ENCODE measurements around the gene SAMD11. TPM values are rescaled to one million over a fixed set of nuclear protein-coding genes. Genes with fewer than 3 reads are reported as not detected.

Gene SAMD11
- total RNA-seq, 2 donors from 2014 or later = 3.0 to 4.2 TPM

GRCh38 chr1:911875-912739 is 11.6 kb upstream of the SAMD11 start:
- H3K36me3 ChIP-seq = no peaks in the 10 kb centered on the region
- H3K4me3 ChIP-seq = no peak overlapping the region
- intact Hi-C loops (cut with DNase I) = no loop called here
- DNase-seq = no peak
- no peaks in the 10 kb centered on the region for H3K4me1 ChIP-seq
- no peaks in the 10 kb centered on the region for H3K9me3 ChIP-seq
- no peak for TF ChIP-seq CTCF (IDR thresholded peaks at IDR 0.05)
- H3K27ac ChIP-seq = no peak overlapping the region
- H3K27me3 ChIP-seq = peaks cover 38% of the 10 kb centered on the region
- no peak overlapping the region for H3K9ac ChIP-seq (ENCODE audit: low read depth in 2 of 2, low read length in 2 of 2)

- H3K27me3 ChIP-seq = peaks cover 45% of the 10 kb centered on the region
- DNase-seq = no peak
- no peaks in the 10 kb centered on the region for H3K9me3 ChIP-seq
- H3K27ac ChIP-seq = no peak overlapping the region
- TF ChIP-seq CTCF (IDR thresholded peaks at IDR 0.05) = peak; percentile 23
- H3K4me3 ChIP-seq = no peak overlapping the region
- H3K36me3 ChIP-seq = no peaks in the 10 kb centered on the region
- intact Hi-C loops (cut with DNase I) = no loop called here
- H3K9ac ChIP-seq (ENCODE audit: low read depth in 2 of 2, low read length in 2 of 2) = no peak overlapping the region
- no peaks in the 10 kb centered on the region for H3K4me1 ChIP-seq
These were observed 10.9 kb upstream of the SAMD11 start for GRCh38 chr1:912740-913301.

DNA sequence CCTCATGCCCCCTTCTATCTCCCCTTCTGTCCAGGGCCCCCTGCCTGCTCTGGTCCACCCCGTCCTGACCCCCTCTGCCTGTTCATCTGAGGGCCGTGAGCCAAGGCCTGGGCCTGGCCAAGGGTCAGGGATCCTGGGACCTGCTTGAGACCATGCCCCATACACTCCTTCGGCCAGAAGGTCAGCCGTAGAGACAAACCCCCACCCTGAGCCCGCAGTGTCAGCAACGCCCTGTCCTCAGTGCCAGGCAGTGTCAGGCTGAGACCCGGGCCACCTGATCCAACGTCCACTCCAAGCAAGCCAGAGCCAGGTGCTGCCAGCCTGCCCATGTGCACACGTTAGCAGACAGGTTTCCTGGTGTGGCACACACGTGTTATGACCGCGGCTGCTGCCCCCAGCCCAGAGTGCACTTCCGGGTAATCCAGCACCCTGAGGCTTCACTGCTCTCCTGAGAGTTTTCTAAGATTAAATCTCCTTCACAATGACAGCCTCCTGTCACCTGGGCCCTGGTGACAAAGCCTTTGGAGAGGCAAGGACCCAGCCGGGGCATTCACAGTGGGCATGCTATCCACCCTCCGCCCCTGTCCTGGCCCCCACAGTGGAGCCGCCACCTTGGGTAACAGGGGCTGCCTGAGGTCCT is 10.1 kb upstream of the SAMD11 start:
- H3K4me1 ChIP-seq = no peaks in the 10 kb centered on the region
- H3K27me3 ChIP-seq = peaks cover 53% of the 10 kb centered on the region
- no peak overlapping the region for H3K4me3 ChIP-seq
- TF ChIP-seq CTCF (IDR thresholded peaks at IDR 0.05) = no peak
- H3K9ac ChIP-seq (ENCODE audit: low read depth in 2 of 2, low read length in 2 of 2) = no peak overlapping the region
- DNase-seq = no peak
- no peaks in the 10 kb centered on the region for H3K9me3 ChIP-seq
- H3K27ac ChIP-seq = no peak overlapping the region
- no peaks in the 10 kb centered on the region for H3K36me3 ChIP-seq
- intact Hi-C loops (cut with DNase I) = no loop called here

DNA sequence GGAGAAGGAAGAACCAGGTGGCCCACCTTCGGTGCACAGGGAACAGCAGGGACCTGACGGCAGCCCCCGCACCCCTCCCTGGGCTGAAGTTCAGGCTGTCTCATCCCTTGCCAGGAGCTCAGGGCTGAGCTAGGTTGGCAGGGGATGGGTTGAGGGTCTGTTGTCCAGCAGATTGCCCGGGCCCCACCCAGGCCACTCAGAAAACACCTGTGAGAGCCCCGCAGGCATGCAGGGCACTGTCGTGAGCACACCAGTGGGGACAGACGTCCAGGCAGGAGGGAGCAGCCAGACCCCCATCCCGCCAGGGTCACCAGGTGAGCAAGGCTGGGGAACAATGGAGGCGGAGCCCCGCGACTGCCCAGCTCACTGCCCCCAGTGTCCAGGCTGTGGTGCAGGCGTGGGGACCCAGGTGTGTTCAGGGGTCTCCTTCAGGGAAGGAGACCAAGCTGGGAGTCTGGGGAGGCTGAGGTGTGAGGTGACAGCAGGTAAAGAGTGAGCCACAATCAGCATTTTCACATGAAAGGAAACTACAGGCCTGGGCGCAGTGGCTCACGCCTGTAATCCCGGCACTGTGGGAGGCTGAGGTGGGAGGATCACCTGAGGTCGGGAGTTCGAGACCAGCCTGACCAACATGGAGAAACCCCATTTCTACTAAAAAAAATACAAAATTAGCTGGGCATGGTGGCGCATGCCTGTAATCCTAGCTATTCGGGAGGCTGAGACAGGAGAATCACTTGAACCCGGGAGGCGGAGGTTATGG is 9.4 kb upstream of the SAMD11 start:
- Histone ChIP-seq H3K9me3 (no peaks in the 10 kb centered on the region), H3K9ac (ENCODE audit: low read depth in 2 of 2, low read length in 2 of 2) (no peak overlapping the region), H3K27ac (no peak overlapping the region), H3K36me3 (no peaks in the 10 kb centered on the region), H3K27me3 (peaks cover 60% of the 10 kb centered on the region), H3K4me1 (no peaks in the 10 kb centered on the region), H3K4me3 (no peak overlapping the region)
- intact Hi-C loops (cut with DNase I) = no loop called here
- no peak for DNase-seq
- TF ChIP-seq CTCF (IDR thresholded peaks at IDR 0.05) = no peak

DNA sequence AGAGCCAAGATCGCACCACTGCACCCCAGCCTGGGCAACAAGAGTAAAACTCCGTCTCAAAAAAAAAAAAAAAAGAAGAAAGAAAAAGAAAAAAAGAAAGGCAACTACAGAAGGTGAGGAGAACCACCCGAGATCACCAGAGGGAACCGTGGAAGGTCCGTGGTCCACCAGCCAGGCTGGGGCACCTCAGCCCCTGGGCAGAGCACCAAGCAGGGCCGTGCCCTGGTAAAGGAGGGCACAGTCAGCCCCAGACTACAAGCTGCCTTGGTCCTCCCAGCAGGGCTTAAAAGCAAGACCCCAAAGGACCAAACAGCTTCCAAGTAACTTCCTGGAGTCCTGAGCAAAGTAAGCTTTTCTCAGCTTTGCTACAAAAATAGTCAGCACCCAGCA is 8.8 kb upstream of the SAMD11 start:
- intact Hi-C loops (cut with DNase I) = no loop called here
- Histone ChIP-seq H3K27ac (no peak overlapping the region), H3K4me3 (no peak overlapping the region), H3K9ac (ENCODE audit: low read depth in 2 of 2, low read length in 2 of 2) (no peak overlapping the region), H3K4me1 (no peaks in the 10 kb centered on the region), H3K36me3 (no peaks in the 10 kb centered on the region), H3K27me3 (peaks cover 64% of the 10 kb centered on the region), H3K9me3 (no peaks in the 10 kb centered on the region)
- no peak for TF ChIP-seq CTCF (IDR thresholded peaks at IDR 0.05)
- DNase-seq = no peak
